ENCODE measurements around the gene GALNT2.

GALNT2 gene

GRCh38 chr1:230073371-230074035, 6.5 kb downstream of the GALNT2 start:
- no peak for DNase-seq

- DNase-seq: no peak
Observed at GRCh38 chr1:230074270-230074669, 7.2 kb downstream of the GALNT2 start.

GRCh38 chr1:230074762-230075161, 7.7 kb downstream of the GALNT2 start:
- DNase-seq: no peak

GRCh38 chr1:230076121-230076520, 9.1 kb downstream of the GALNT2 start:
- no peak for DNase-seq

GRCh38 chr1:230077011-230077410, 10.0 kb downstream of the GALNT2 start:
- no peak for DNase-seq

GRCh38 chr1:230077436-230078213, 10.6 kb downstream of the GALNT2 start:
- no peak for DNase-seq

GRCh38 chr1:230079199-230080024, 12.4 kb downstream of the GALNT2 start:
- DNase-seq: no peak

- no peak for DNase-seq
Observed at GRCh38 chr1:230080822-230081221, 13.8 kb downstream of the GALNT2 start.

GRCh38 chr1:230081751-230082150, 14.7 kb downstream of the GALNT2 start:
- DNase-seq: no peak

GRCh38 chr1:230082211-230082610, 15.2 kb downstream of the GALNT2 start:
- no peak for DNase-seq

- DNase-seq: no peak
Observed at GRCh38 chr1:230083053-230083452, 16.0 kb downstream of the GALNT2 start.

- no peak for DNase-seq
Observed at GRCh38 chr1:230083746-230084407, 16.8 kb downstream of the GALNT2 start.

- no peak for DNase-seq
Observed at GRCh38 chr1:230084408-230085177, 17.6 kb downstream of the GALNT2 start.

- DNase-seq: no peak
Observed at GRCh38 chr1:230085178-230085515, 18.1 kb downstream of the GALNT2 start.

GRCh38 chr1:230086151-230086550, 19.1 kb downstream of the GALNT2 start:
- DNase-seq: no peak

- peak; percentile 47 for DNase-seq
Observed at GRCh38 chr1:230087028-230087716, 20.1 kb downstream of the GALNT2 start.

- no peak for DNase-seq
Observed at GRCh38 chr1:230087717-230088105, 20.7 kb downstream of the GALNT2 start.

- no peak for DNase-seq
Observed at GRCh38 chr1:230090194-230090711, 23.2 kb downstream of the GALNT2 start.

- DNase-seq: no peak
Observed at GRCh38 chr1:230091473-230092231, 24.6 kb downstream of the GALNT2 start.

GRCh38 chr1:230094746-230095145, 27.7 kb downstream of the GALNT2 start:
- DNase-seq: no peak

- DNase-seq: no peak
Observed at GRCh38 chr1:230095938-230096337, 28.9 kb downstream of the GALNT2 start.
